Suppressor macrophage treated with lipopolysaccharide for 4 hours (primary cell): ENCODE data around the gene KRTAP10-5.
"Not testable (repeated sequence)": the region's sequence is repeated elsewhere in the genome, so short reads cannot be mapped to it uniquely, and the experiment has no call there.

ENCODE experiments used
- DNase-seq: peaks from one replicate; pipeline ENCODE4 v3.0.0-alpha.2; 2020

The KRTAP10-5 gene

GRCh38 chr21:44580231-44580821 lies at the start of gene KRTAP10-5:
Gene KRTAP10-5, minus strand, starts transcription at chr21:44580604. Its CDS starts 26 bp downstream, at chr21:44580578.
- not testable (repeated sequence) for DNase-seq

GRCh38 chr21:44628707-44629391 lies 48.4 kb upstream of the KRTAP10-5 start:
- no peak for DNase-seq

GRCh38 chr21:44627831-44628233 lies 47.4 kb upstream of the KRTAP10-5 start:
- not testable (repeated sequence) for DNase-seq

GRCh38 chr21:44627181-44627822 lies 46.9 kb upstream of the KRTAP10-5 start:
- DNase-seq: not testable (repeated sequence)

GRCh38 chr21:44626673-44627143 lies 46.3 kb upstream of the KRTAP10-5 start, which contains the start of gene KRTAP10-9:
Gene KRTAP10-9, plus strand, starts transcription at chr21:44627093. Its CDS starts 79 bp downstream, at chr21:44627172.
- DNase-seq: no peak

GRCh38 chr21:44626262-44626661 lies 45.9 kb upstream of the KRTAP10-5 start:
- DNase-seq: no peak

GRCh38 chr21:44625756-44626155 lies 45.4 kb upstream of the KRTAP10-5 start:
- no peak for DNase-seq

- no peak for DNase-seq
Observed at GRCh38 chr21:44623575-44623974, 43.2 kb upstream of the KRTAP10-5 start.

- no peak for DNase-seq
Observed at GRCh38 chr21:44619886-44620285, 39.5 kb upstream of the KRTAP10-5 start.

- DNase-seq: no peak
Observed at GRCh38 chr21:44618909-44619308, 38.5 kb upstream of the KRTAP10-5 start.

GRCh38 chr21:44618504-44618903 lies 38.1 kb upstream of the KRTAP10-5 start:
- DNase-seq: peak; percentile 8

GRCh38 chr21:44617071-44617501 lies 36.7 kb upstream of the KRTAP10-5 start:
- DNase-seq: no peak

GRCh38 chr21:44616591-44616926 lies 36.2 kb upstream of the KRTAP10-5 start:
- DNase-seq: no peak

- no peak for DNase-seq
Observed at GRCh38 chr21:44615911-44616590, 35.6 kb upstream of the KRTAP10-5 start.

GRCh38 chr21:44615466-44615865 lies 35.1 kb upstream of the KRTAP10-5 start:
- no peak for DNase-seq

GRCh38 chr21:44614961-44615391 lies 34.6 kb upstream of the KRTAP10-5 start:
- DNase-seq: no peak

- DNase-seq: no peak
Observed at GRCh38 chr21:44614161-44614631, 33.8 kb upstream of the KRTAP10-5 start.

GRCh38 chr21:44613386-44614155 lies 33.2 kb upstream of the KRTAP10-5 start:
- DNase-seq: no peak

- no peak for DNase-seq
Observed at GRCh38 chr21:44612669-44613229, 32.3 kb upstream of the KRTAP10-5 start.

- no peak for DNase-seq
Observed at GRCh38 chr21:44612029-44612486, 31.7 kb upstream of the KRTAP10-5 start, which contains the start of gene KRTAP10-8. Gene KRTAP10-8, plus strand, starts transcription at chr21:44612079. Its CDS starts 22 bp downstream, at chr21:44612101.

GRCh38 chr21:44611551-44611950 lies 31.1 kb upstream of the KRTAP10-5 start:
- DNase-seq: no peak
